GM23248 (cell line): Measurements from ENCODE around the gene IVD. TPM values are rescaled to one million over a fixed set of nuclear protein-coding genes. Genes with fewer than 3 reads are reported as not detected.

ENCODE experiments used
- DNase-seq: peaks from one replicate; pipeline ENCODE4 v3.0.0-alpha.2; 2015
- H2AFZ ChIP-seq: fragments of 200-600 bp; sonication (generic); 2 replicates; pipeline ENCODE4 v1.6.1; 2016; ENCODE audit warnings: antibody characterized with exemption
- H3F3A ChIP-seq: fragments of 200-600 bp; sonication (generic); 2 replicates; pipeline ENCODE4 v1.6.1; 2016; ENCODE audit warnings: mild to moderate bottlenecking, antibody characterized with exemption, mixed run types; ENCODE audit not compliant: insufficient read depth
- H3K27ac ChIP-seq: fragments of 200-600 bp; sonication (generic); 2 replicates; pipeline ENCODE4 v1.5.1; 2016; ENCODE audit warnings: mild to moderate bottlenecking
- H3K27me3 ChIP-seq: fragments of 200-600 bp; sonication (generic); replicated peaks from 2 replicates; pipeline ENCODE4 v1.6.1; 2016; ENCODE audit warnings: mild to moderate bottlenecking; ENCODE audit not compliant: insufficient read depth
- H3K36me3 ChIP-seq: fragments of 200-600 bp; sonication (generic); 2 replicates; pipeline ENCODE4 v1.6.1; 2016; ENCODE audit warnings: low read depth, mild to moderate bottlenecking
- H3K4me1 ChIP-seq: fragments of 200-600 bp; sonication (generic); 2 replicates; pipeline ENCODE4 v1.6.1; 2016; ENCODE audit warnings: mild to moderate bottlenecking; ENCODE audit not compliant: insufficient read depth
- H3K4me2 ChIP-seq: fragments of 200-600 bp; sonication (generic); one replicate; pipeline ENCODE4 v1.6.1; 2016; ENCODE audit warnings: mild to moderate bottlenecking; ENCODE audit not compliant: unreplicated experiment
- H3K4me3 ChIP-seq: fragments of 200-600 bp; sonication (generic); 2 replicates; pipeline ENCODE4 v1.5.1; 2016; ENCODE audit warnings: mild to moderate bottlenecking
- H3K79me2 ChIP-seq: fragments of 200-600 bp; sonication (generic); 2 replicates; pipeline ENCODE4 v1.6.1; 2016; ENCODE audit warnings: mild to moderate bottlenecking; ENCODE audit not compliant: insufficient read depth
- H3K9ac ChIP-seq: fragments of 200-600 bp; sonication (generic); 2 replicates; pipeline ENCODE4 v1.6.1; 2016; ENCODE audit warnings: mild to moderate bottlenecking
- H3K9me2 ChIP-seq: fragments of 200-600 bp; sonication (generic); 2 replicates; pipeline ENCODE4 v1.6.1; 2016; ENCODE audit warnings: mixed run types, mild to moderate bottlenecking, moderate library complexity; ENCODE audit not compliant: insufficient read depth
- H3K9me3 ChIP-seq: fragments of 200-600 bp; sonication (generic); one replicate; pipeline ENCODE4 v1.6.1; 2017; ENCODE audit warnings: low read depth
- H4K20me1 ChIP-seq: fragments of 200-600 bp; sonication (generic); 2 replicates; pipeline ENCODE4 v1.6.0; 2016; ENCODE audit not compliant: insufficient read depth
- EZH2 ChIP-seq: fragments of 200-600 bp; sonication (generic); IDR thresholded peaks from 2 replicates; pipeline ENCODE4 v1.6.1; 2018; ENCODE audit warnings: antibody characterized with exemption, mild to moderate bottlenecking; ENCODE audit not compliant: insufficient read depth, poor library complexity, severe bottlenecking
- EZH2phosphoT487 ChIP-seq: fragments of 200-600 bp; sonication (generic); IDR thresholded peaks from 2 replicates; pipeline ENCODE4 v1.6.1; 2018; ENCODE audit warnings: antibody characterized with exemption, moderate library complexity, mild to moderate bottlenecking, low read depth; ENCODE audit not compliant: insufficient read depth
- WGBS, 2 experiments: methylation state at CpG; one replicate each; pipeline ENCODE4 v1.1.6; 2015 to 2017; ENCODE audit warnings: low lambda C conversion rate in 2 of 2, low coverage in 1 of 2; ENCODE audit errors: missing lambda C conversion rate in 2 of 2; 5-methylcytosine and 5-hydroxymethylcytosine counted together
- in situ Hi-C: fragments of 300-500 bp; cut with MboI; formaldehyde crosslinking; loops from 2 replicates; pipeline ENCODE4 v1.15.0; 2020
- polyA plus RNA-seq: library from polyadenylated mRNA; unstranded; fragments of >200 nt; fragmentation: Nextera tagmentation; extraction: Ambion mirVana; gene quantifications from 2 replicates; pipeline ENCODE4 v1.2.1, GENCODE V29; 2016
- total RNA-seq: library from RNA; depleted of rRNA; stranded (reverse); fragments of >200 nt; shearing (Covaris generic); gene quantifications from 2 replicates; pipeline ENCODE4 v1.2.3, GENCODE V29; 2014

IVD gene
- total and polyA plus RNA-seq, 2 experiments from 2014 or later = 28.2 to 50.1 TPM

- Histone ChIP-seq H3K27ac (peak overlapping the region; percentile 71), H3K4me3 (no peak overlapping the region), H3K27me3 (no peaks in the 10 kb centered on the region), H2AFZ (peak overlapping the region; percentile 49; the same call in 1 of the 2 replicates), H3K36me3 (no peaks in the 10 kb centered on the region), H4K20me1 (no peaks in the 10 kb centered on the region), H3K9me2 (no peaks in the 10 kb centered on the region), H3K9ac (no peak overlapping the region), H3F3A (peaks cover 10% of the 10 kb centered on the region), H3K4me1 (peaks cover 28% of the 10 kb centered on the region), H3K9me3 (no peaks in the 10 kb centered on the region), H3K4me2 (peak overlapping the region; percentile 69), H3K79me2 (peaks cover 29% of the 10 kb centered on the region)
- DNase-seq = no peak
- WGBS, 2 experiments = 89 to 96% methylated on average over 9 to 10 of the region's 10 CpGs
- in situ Hi-C loops = no loop called here
- TF ChIP-seq EZH2 = no peak
- no peak for TF ChIP-seq EZH2phosphoT487
These were observed 25.0 kb upstream of the IVD start for GRCh38 chr15:40380636-40381035.

GRCh38 chr15:40381818-40382529 is 23.6 kb upstream of the IVD start:
- Histone ChIP-seq H3K79me2 (peaks cover 42% of the 10 kb centered on the region), H3K36me3 (peaks cover 7% of the 10 kb centered on the region), H3K9ac (no peak overlapping the region), H3K4me1 (peaks cover 28% of the 10 kb centered on the region), H3K9me2 (no peaks in the 10 kb centered on the region), H3K9me3 (no peaks in the 10 kb centered on the region), H3K4me2 (no peak overlapping the region), H3K27me3 (no peaks in the 10 kb centered on the region), H3K4me3 (no peak overlapping the region), H3F3A (peaks cover 10% of the 10 kb centered on the region), H4K20me1 (no peaks in the 10 kb centered on the region), H3K27ac (no peak overlapping the region), H2AFZ (peak overlapping the region; percentile 99)
- WGBS, 2 experiments = 87 to 90% methylated on average over 11 of the region's 11 CpGs
- no peak for DNase-seq
- in situ Hi-C loops = no loop called here
- no peak for TF ChIP-seq EZH2
- no peak for TF ChIP-seq EZH2phosphoT487

GRCh38 chr15:40382580-40383456 is 22.8 kb upstream of the IVD start, which contains the start of gene KNSTRN:
Gene KNSTRN (plus strand): TSS chr15:40382721. CDS start chr15:40382836, 115 bp downstream.
- in situ Hi-C loops = no loop called here
- Histone ChIP-seq H3K9me3 (no peaks in the 10 kb centered on the region), H2AFZ (peak within 1 kb of the TSS; percentile 99), H3K79me2 (peaks cover 42% of the 10 kb centered on the region), H3K9me2 (no peaks in the 10 kb centered on the region), H3K27me3 (no peaks in the 10 kb centered on the region), H3K9ac (peak within 1 kb of the TSS; percentile 94), H3K4me1 (peaks cover 28% of the 10 kb centered on the region), H4K20me1 (no peaks in the 10 kb centered on the region), H3F3A (peaks cover 10% of the 10 kb centered on the region), H3K36me3 (peaks cover 9% of the 10 kb centered on the region), H3K4me3 (peak within 1 kb of the TSS; percentile 95), H3K4me2 (peak within 1 kb of the TSS; percentile 97), H3K27ac (peak within 1 kb of the TSS; percentile 40)
- DNase-seq = peak; percentile 96
- no peak for TF ChIP-seq EZH2
- 1 to 2% methylated on average over 57 of the region's 57 CpGs for WGBS, 2 experiments

- no peak overlapping the region for H3K4me3 ChIP-seq
- no peak for DNase-seq
- peaks cover 42% of the 10 kb centered on the region for H3K79me2 ChIP-seq
- in situ Hi-C loops = no loop called here
- 99 to 100% methylated on average over 3 of the region's 3 CpGs for WGBS, 2 experiments
- H3K9me2 ChIP-seq = no peaks in the 10 kb centered on the region
- no peaks in the 10 kb centered on the region for H3K27me3 ChIP-seq
- no peak overlapping the region for H2AFZ ChIP-seq
- no peaks in the 10 kb centered on the region for H4K20me1 ChIP-seq
- TF ChIP-seq EZH2 (no peak), EZH2phosphoT487 (no peak)
- H3K36me3 ChIP-seq = peaks cover 34% of the 10 kb centered on the region
- peaks cover 12% of the 10 kb centered on the region; the same call in 1 of the 2 replicates for H3F3A ChIP-seq
- no peak overlapping the region for H3K9ac ChIP-seq
- peaks cover 17% of the 10 kb centered on the region; the same call in 1 of the 2 replicates for H3K4me1 ChIP-seq
- no peaks in the 10 kb centered on the region for H3K9me3 ChIP-seq
- H3K4me2 ChIP-seq = no peak overlapping the region
- no peak overlapping the region for H3K27ac ChIP-seq
These were observed 19.1 kb upstream of the IVD start for GRCh38 chr15:40386480-40386879.
